ENCODE measurements around the gene ATP8A2. TPM values are rescaled to one million over a fixed set of nuclear protein-coding genes. Genes with fewer than 3 reads are reported as not detected.

The ATP8A2 gene
- total RNA-seq, 1 donor from 2014 or later = 4.2 TPM

GRCh38 chr13:26048741-26049140 lies 677.0 kb downstream of the ATP8A2 start:
- peaks cover 4% of the 10 kb centered on the region for H3K27me3 ChIP-seq
- no peak overlapping the region for H2AFZ ChIP-seq (replicated peaks)
- H3K4me1 ChIP-seq = peaks cover 32% of the 10 kb centered on the region
- H3K27ac ChIP-seq = no peak overlapping the region
- H3K9me3 Mint-ChIP-seq = no peaks in the 10 kb centered on the region
- no peak for TF ChIP-seq EZH2 (IDR thresholded peaks at IDR 0.05)
- TF ChIP-seq EZH2phosphoT487 (IDR thresholded peaks at IDR 0.05) = no peak
- TF ChIP-seq CTCF (IDR thresholded peaks at IDR 0.05) = no peak
- peaks cover 17% of the 10 kb centered on the region for H3K27me3 Mint-ChIP-seq (ENCODE audit: insufficient read depth, low read depth)
- DNase-seq (ENCODE audit: low spot score) = no peak
- no peaks in the 10 kb centered on the region for H3K36me3 Mint-ChIP-seq
- H3K4me1 Mint-ChIP-seq = peaks cover 18% of the 10 kb centered on the region
- peak overlapping the region; percentile 97 for H3K4me2 ChIP-seq
- H3K79me2 ChIP-seq (ENCODE audit: low read depth) = peaks cover 92% of the 10 kb centered on the region
- H3K36me3 ChIP-seq = peaks cover 38% of the 10 kb centered on the region
- no peak overlapping the region for H3K27ac Mint-ChIP-seq
- H3F3A ChIP-seq (ENCODE audit: low read depth) = peaks cover 74% of the 10 kb centered on the region
- peak overlapping the region; percentile 99 for H3K4me3 ChIP-seq
- H4K20me1 ChIP-seq (ENCODE audit: low read depth) = peaks cover 80% of the 10 kb centered on the region
- peak overlapping the region; percentile 82 for H3K4me3 Mint-ChIP-seq
- no peaks in the 10 kb centered on the region for H3K9me3 ChIP-seq (ENCODE audit: low read depth)
- peak overlapping the region; percentile 54 for H3K9ac ChIP-seq

- DNase-seq (ENCODE audit: low spot score) = peak; percentile 77
- Histone ChIP-seq H3K79me2 (ENCODE audit: low read depth) (peaks cover 72% of the 10 kb centered on the region), H3F3A (ENCODE audit: low read depth) (peaks cover 54% of the 10 kb centered on the region), H3K27me3 (peaks cover 4% of the 10 kb centered on the region), H3K4me3 (peak overlapping the region; percentile 99), H2AFZ (replicated peaks) (no peak overlapping the region), H3K9ac (peak overlapping the region; percentile 85), H3K36me3 (peaks cover 26% of the 10 kb centered on the region), H3K4me1 (peaks cover 25% of the 10 kb centered on the region), H4K20me1 (ENCODE audit: low read depth) (peaks cover 61% of the 10 kb centered on the region), H3K27ac (peak overlapping the region; percentile 32), H3K4me2 (peak overlapping the region; percentile 97), H3K9me3 (ENCODE audit: low read depth) (no peaks in the 10 kb centered on the region)
- Mint-ChIP-seq H3K36me3 (no peaks in the 10 kb centered on the region), H3K4me1 (peaks cover 18% of the 10 kb centered on the region), H3K9me3 (no peaks in the 10 kb centered on the region), H3K4me3 (peak overlapping the region; percentile 78), H3K27ac (no peak overlapping the region), H3K27me3 (ENCODE audit: insufficient read depth, low read depth) (peaks cover 17% of the 10 kb centered on the region)
- no peak for TF ChIP-seq EZH2phosphoT487 (IDR thresholded peaks at IDR 0.05)
- no peak for TF ChIP-seq EZH2 (IDR thresholded peaks at IDR 0.05)
- peak; percentile 14 for TF ChIP-seq CTCF (IDR thresholded peaks at IDR 0.05)
Measured at GRCh38 chr13:26050568-26051230, 678.9 kb downstream of the ATP8A2 start.

- no peak overlapping the region for H3K27ac Mint-ChIP-seq
- peaks cover 18% of the 10 kb centered on the region for H3K4me1 Mint-ChIP-seq
- DNase-seq (ENCODE audit: low spot score) = peak; percentile 66
- Histone ChIP-seq H3F3A (ENCODE audit: low read depth) (peaks cover 49% of the 10 kb centered on the region), H3K9ac (peak overlapping the region; percentile 85), H3K27me3 (peaks cover 4% of the 10 kb centered on the region), H3K27ac (no peak overlapping the region), H3K36me3 (peaks cover 24% of the 10 kb centered on the region), H2AFZ (replicated peaks) (no peak overlapping the region), H3K4me3 (peak overlapping the region; percentile 99), H3K4me1 (peaks cover 25% of the 10 kb centered on the region), H3K79me2 (ENCODE audit: low read depth) (peaks cover 67% of the 10 kb centered on the region), H4K20me1 (ENCODE audit: low read depth) (peaks cover 55% of the 10 kb centered on the region), H3K9me3 (ENCODE audit: low read depth) (no peaks in the 10 kb centered on the region), H3K4me2 (peak overlapping the region; percentile 97)
- H3K4me3 Mint-ChIP-seq = peak overlapping the region; percentile 78
- H3K9me3 Mint-ChIP-seq = no peaks in the 10 kb centered on the region
- no peaks in the 10 kb centered on the region for H3K36me3 Mint-ChIP-seq
- H3K27me3 Mint-ChIP-seq (ENCODE audit: insufficient read depth, low read depth) = peaks cover 17% of the 10 kb centered on the region
- TF ChIP-seq CTCF (IDR thresholded peaks at IDR 0.05) (no peak), EZH2 (IDR thresholded peaks at IDR 0.05) (no peak)
Measured at GRCh38 chr13:26051231-26051656, 679.5 kb downstream of the ATP8A2 start.

Measured in neural progenitor cell (in vitro differentiated cells).